H9 (cell line): ENCODE data around the gene KREMEN1. TPM values are rescaled to one million over a fixed set of nuclear protein-coding genes. Genes with fewer than 3 reads are reported as not detected.

ENCODE experiments used
- DNase-seq: peaks from one replicate; pipeline ENCODE4 v3.0.0-alpha.2; 2017
- H2AFZ ChIP-seq: one replicate; pipeline ENCODE4 v1.6.1; 2013; ENCODE audit warnings: mild to moderate bottlenecking, low read length, control low read depth, moderate library complexity
- H2AK5ac ChIP-seq: 2 replicates; pipeline ENCODE4 v1.6.1; 2013; ENCODE audit warnings: low read length, control low read depth, mixed read lengths; ENCODE audit not compliant: insufficient read length
- H2BK120ac ChIP-seq: one replicate; pipeline ENCODE4 v1.6.1; 2013; ENCODE audit warnings: low read depth, mild to moderate bottlenecking, low read length, control low read depth, inconsistent platforms; ENCODE audit not compliant: poor library complexity, severe bottlenecking
- H2BK12ac ChIP-seq: 2 replicates; pipeline ENCODE4 v1.6.1; 2013; ENCODE audit warnings: low read length, control low read depth, mixed read lengths, low read depth; ENCODE audit not compliant: insufficient read length
- H2BK15ac ChIP-seq: 2 replicates; pipeline ENCODE4 v1.6.1; 2013; ENCODE audit warnings: low read depth, low read length, control low read depth
- H2BK20ac ChIP-seq: one replicate; pipeline ENCODE4 v1.6.1; 2013; ENCODE audit warnings: low read depth, mild to moderate bottlenecking, low read length, control low read depth, inconsistent platforms; ENCODE audit not compliant: poor library complexity, severe bottlenecking
- H2BK5ac ChIP-seq: 2 replicates; pipeline ENCODE4 v1.6.1; 2013; ENCODE audit warnings: low read length, control low read depth, mixed read lengths; ENCODE audit not compliant: insufficient read length
- H3K14ac ChIP-seq: 2 replicates; pipeline ENCODE4 v1.6.1; 2013; ENCODE audit warnings: low read length, control low read depth; ENCODE audit not compliant: insufficient read depth
- H3K18ac ChIP-seq: 2 replicates; pipeline ENCODE4 v1.6.1; 2013; ENCODE audit warnings: low read depth, mild to moderate bottlenecking, mixed read lengths, low read length, control low read depth; ENCODE audit not compliant: insufficient read length
- H3K23ac ChIP-seq: 2 replicates; pipeline ENCODE4 v1.6.1; 2013; ENCODE audit warnings: low read length, control low read depth, mixed read lengths, low read depth; ENCODE audit not compliant: insufficient read length
- H3K23me2 ChIP-seq: 2 replicates; pipeline ENCODE4 v1.6.1; 2013; ENCODE audit warnings: low read depth, mild to moderate bottlenecking, mixed read lengths, low read length, control low read depth; ENCODE audit not compliant: insufficient read length, poor library complexity, severe bottlenecking
- H3K27ac ChIP-seq: 2 replicates; pipeline ENCODE4 v1.5.1; 2013; ENCODE audit warnings: low read length, control low read depth, mixed read lengths, low read depth; ENCODE audit not compliant: insufficient read length
- H3K27me3 ChIP-seq: 2 replicates; pipeline ENCODE4 v1.6.1; 2013; ENCODE audit warnings: low read length, control low read depth, inconsistent platforms; ENCODE audit not compliant: insufficient read depth
- H3K4ac ChIP-seq: 2 replicates; pipeline ENCODE4 v1.6.1; 2013; ENCODE audit warnings: low read depth, mild to moderate bottlenecking, control low read depth, inconsistent platforms, low read length, moderate library complexity
- H3K4me1 ChIP-seq: 2 replicates; pipeline ENCODE4 v1.6.1; 2013; ENCODE audit warnings: low read length, control low read depth, inconsistent platforms; ENCODE audit not compliant: insufficient read depth
- H3K4me2 ChIP-seq: 2 replicates; pipeline ENCODE4 v1.6.1; 2013; ENCODE audit warnings: low read length, control low read depth, mixed read lengths; ENCODE audit not compliant: insufficient read length, insufficient read depth
- H3K56ac ChIP-seq: 2 replicates; pipeline ENCODE4 v1.6.1; 2013; ENCODE audit warnings: low read depth, mild to moderate bottlenecking, mixed read lengths, low read length, control low read depth; ENCODE audit not compliant: insufficient read length
- H3K79me1 ChIP-seq: 2 replicates; pipeline ENCODE4 v1.6.1; 2013; ENCODE audit warnings: low read depth, mild to moderate bottlenecking, moderate library complexity, low read length, control low read depth, inconsistent platforms; ENCODE audit not compliant: insufficient read depth, poor library complexity, severe bottlenecking
- H3K79me2 ChIP-seq: 2 replicates; pipeline ENCODE4 v1.6.1; 2013; ENCODE audit warnings: low read length, control low read depth, inconsistent platforms; ENCODE audit not compliant: insufficient read depth
- H3K9ac ChIP-seq: 2 replicates; pipeline ENCODE4 v1.6.1; 2013; ENCODE audit warnings: low read length, control low read depth, mixed read lengths; ENCODE audit not compliant: insufficient read length; ENCODE audit errors: extremely low read depth
- H3K9me3 ChIP-seq: one replicate; pipeline ENCODE4 v1.6.1; 2013; ENCODE audit warnings: low read depth, low read length, inconsistent platforms; ENCODE audit not compliant: control insufficient read depth
- H3T11ph ChIP-seq: one replicate; pipeline ENCODE4 v1.6.1; 2013; ENCODE audit warnings: mild to moderate bottlenecking, low read length, control low read depth, inconsistent platforms
- H4K20me1 ChIP-seq: one replicate; pipeline ENCODE4 v1.6.1; 2013; ENCODE audit not compliant: control insufficient read depth, insufficient read length, insufficient read depth
- H4K5ac ChIP-seq: 2 replicates; pipeline ENCODE4 v1.6.1; 2013; ENCODE audit warnings: low read depth, mild to moderate bottlenecking, mixed read lengths, low read length, control low read depth; ENCODE audit not compliant: insufficient read length
- H4K8ac ChIP-seq: replicated peaks from 2 replicates; pipeline ENCODE4 v1.6.1; 2013; ENCODE audit warnings: low read length, control low read depth, mixed read lengths, low read depth; ENCODE audit not compliant: insufficient read length
- H4K91ac ChIP-seq: 2 replicates; pipeline ENCODE4 v1.6.1; 2013; ENCODE audit warnings: low read depth, mild to moderate bottlenecking, moderate library complexity, mixed read lengths, low read length, control low read depth; ENCODE audit not compliant: insufficient read length
- H3K27ac Mint-ChIP-seq, 3 experiments: 2 replicates in 2 of 3; 3 replicates in 1 of 3; pipeline ENCODE4 v1.8.0; 2020 to 2021; ENCODE audit warnings: mixed read lengths in 3 of 3, mild to moderate bottlenecking in 1 of 3, moderate library complexity in 1 of 3
- H3K27me3 Mint-ChIP-seq: 2 replicates; pipeline ENCODE4 v1.8.0; 2021; ENCODE audit warnings: low read depth, mild to moderate bottlenecking, moderate library complexity, mixed read lengths
- H3K36me3 Mint-ChIP-seq, 3 experiments: 2 replicates in 2 of 3; 3 replicates in 1 of 3; pipeline ENCODE4 v1.8.0; 2020 to 2021; ENCODE audit warnings: low read depth in 3 of 3, mixed read lengths in 3 of 3; ENCODE audit not compliant: insufficient read depth in 1 of 3
- H3K4me1 Mint-ChIP-seq, 2 experiments: 2 replicates each; pipeline ENCODE4 v1.8.0; 2020; ENCODE audit warnings: mixed read lengths in 2 of 2
- H3K4me3 Mint-ChIP-seq, 2 experiments: 2 replicates in 1 of 2; 3 replicates in 1 of 2; pipeline ENCODE4 v1.8.0; 2020 to 2021; ENCODE audit warnings: mild to moderate bottlenecking in 2 of 2, mixed read lengths in 2 of 2, moderate library complexity in 1 of 2
- H3K9me3 Mint-ChIP-seq, 2 experiments: 2 replicates in 1 of 2; 3 replicates in 1 of 2; pipeline ENCODE4 v1.8.0; 2020; ENCODE audit warnings: mild to moderate bottlenecking in 2 of 2, mixed read lengths in 2 of 2, moderate library complexity in 1 of 2
- WGBS: extraction: QIAGEN DNeasy Blood & Tissue Kit; methylation state at CpG from one replicate; pipeline ENCODE4 v1.1.7; 2013; ENCODE audit warnings: missing lambda C conversion rate, low lambda C conversion rate, mixed read lengths; ENCODE audit not compliant: insufficient read length; ENCODE audit errors: extremely low coverage; 5-methylcytosine and 5-hydroxymethylcytosine counted together
- total RNA-seq: library from RNA; stranded (reverse); gene quantifications from 2 replicates; pipeline ENCODE4 v1.2.1, GENCODE V29; 2021
- TF ChIP-seq, protein P1 (sequence below): fragments of 200-600 bp; sonication (generic); conservative IDR thresholded peaks from 3 replicates; pipeline ENCODE4 v1.8.0; 2021; ENCODE audit warnings: antibody characterized with exemption, mild to moderate bottlenecking

The KREMEN1 gene
- total RNA-seq, 1 experiment from 2014 or later, result 2.4 TPM

DNA sequence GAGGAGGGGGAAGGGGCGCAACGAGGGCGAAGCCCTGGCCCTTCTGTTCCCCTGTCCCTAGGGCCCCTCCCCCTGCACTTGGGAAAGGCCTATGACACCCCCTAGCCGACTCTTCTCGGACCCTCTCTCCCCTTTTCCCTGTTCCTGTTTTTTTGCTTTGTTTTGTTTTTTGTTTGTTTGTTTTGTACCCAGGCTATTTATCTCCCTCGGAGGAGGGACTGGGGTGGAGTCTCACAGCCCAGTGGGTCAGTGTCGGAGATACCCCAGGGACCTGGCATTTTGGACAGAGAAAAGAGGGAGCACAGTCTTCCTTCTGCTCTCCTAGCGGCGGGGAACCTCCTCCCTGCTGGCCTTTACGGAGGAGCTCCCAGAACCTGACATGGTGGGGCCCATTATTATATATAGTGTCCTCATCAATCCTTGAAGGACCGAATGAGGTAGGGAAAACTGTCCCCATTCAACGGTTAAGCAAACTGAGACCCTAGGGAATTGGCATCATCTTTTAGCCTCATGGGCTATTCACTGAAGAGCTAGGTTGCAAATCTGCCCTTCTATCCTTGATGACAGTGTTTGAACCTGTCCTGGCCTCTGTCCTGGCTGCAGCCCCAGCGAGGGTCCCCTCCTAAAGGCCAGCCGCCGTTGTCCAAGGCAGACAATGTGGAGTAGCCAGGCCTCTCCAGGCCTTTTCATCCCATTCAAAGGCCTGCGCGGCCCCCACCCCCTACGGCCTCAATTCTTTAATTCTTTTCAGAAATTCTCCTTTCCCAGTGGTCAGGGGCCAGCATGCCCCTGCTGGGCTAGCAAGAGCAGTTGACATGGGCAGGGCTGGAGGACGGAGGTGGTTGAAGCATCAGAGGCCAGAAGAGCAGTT, 133.8 kb downstream of the KREMEN1 start:
- Mint-ChIP-seq H3K4me3 (peak overlapping the region; percentile 72 to 91), H3K36me3 (no peaks in the 10 kb centered on the region; a peak in 1 of 7 replicates), H3K27me3 (peaks cover 22% of the 10 kb centered on the region), H3K4me1 (peaks cover 27 to 38% of the 10 kb centered on the region in 2 experiments), H3K9me3 (no peaks in the 10 kb centered on the region; a peak in 1 of 5 replicates), H3K27ac (no peak overlapping the region; a peak in 1 of 7 replicates)
- Histone ChIP-seq H3K79me2 (no peaks in the 10 kb centered on the region), H3K79me1 (no peaks in the 10 kb centered on the region), H4K91ac (no peak overlapping the region), H3T11ph (no peak overlapping the region), H4K20me1 (no peaks in the 10 kb centered on the region), H3K4me1 (no peaks in the 10 kb centered on the region; the same call in 1 of the 2 replicates), H4K8ac (no peak overlapping the region), H2AK5ac (no peak overlapping the region), H3K56ac (no peak overlapping the region), H3K4ac (no peak overlapping the region), H2BK20ac (no peak overlapping the region), H3K9me3 (no peaks in the 10 kb centered on the region), H3K23ac (no peak overlapping the region), H3K9ac (no peak overlapping the region), H3K23me2 (peaks cover 4% of the 10 kb centered on the region), H2AFZ (no peak overlapping the region), H3K4me2 (peak overlapping the region; percentile 61), H3K27ac (no peak overlapping the region), H4K5ac (no peak overlapping the region), H2BK120ac (no peak overlapping the region), H3K27me3 (no peaks in the 10 kb centered on the region), H2BK15ac (no peak overlapping the region), H2BK5ac (no peak overlapping the region), H3K14ac (0 out of 2 replicates have a peak overlapping the region, but pooled peaks have one; percentile 38), H2BK12ac (no peak overlapping the region), H3K18ac (no peak overlapping the region)
- TF ChIP-seq, protein P1, sequence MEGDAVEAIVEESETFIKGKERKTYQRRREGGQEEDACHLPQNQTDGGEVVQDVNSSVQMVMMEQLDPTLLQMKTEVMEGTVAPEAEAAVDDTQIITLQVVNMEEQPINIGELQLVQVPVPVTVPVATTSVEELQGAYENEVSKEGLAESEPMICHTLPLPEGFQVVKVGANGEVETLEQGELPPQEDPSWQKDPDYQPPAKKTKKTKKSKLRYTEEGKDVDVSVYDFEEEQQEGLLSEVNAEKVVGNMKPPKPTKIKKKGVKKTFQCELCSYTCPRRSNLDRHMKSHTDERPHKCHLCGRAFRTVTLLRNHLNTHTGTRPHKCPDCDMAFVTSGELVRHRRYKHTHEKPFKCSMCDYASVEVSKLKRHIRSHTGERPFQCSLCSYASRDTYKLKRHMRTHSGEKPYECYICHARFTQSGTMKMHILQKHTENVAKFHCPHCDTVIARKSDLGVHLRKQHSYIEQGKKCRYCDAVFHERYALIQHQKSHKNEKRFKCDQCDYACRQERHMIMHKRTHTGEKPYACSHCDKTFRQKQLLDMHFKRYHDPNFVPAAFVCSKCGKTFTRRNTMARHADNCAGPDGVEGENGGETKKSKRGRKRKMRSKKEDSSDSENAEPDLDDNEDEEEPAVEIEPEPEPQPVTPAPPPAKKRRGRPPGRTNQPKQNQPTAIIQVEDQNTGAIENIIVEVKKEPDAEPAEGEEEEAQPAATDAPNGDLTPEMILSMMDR, result no peak
- WGBS, result no CpG with 5 or more reads among the region's 19 CpGs
- DNase-seq, result no peak
